Stimulated activated CD8-positive, alpha-beta memory T cell treated with anti-CD3 and anti-CD28 coated beads, Interleukin-15, amount 100 ng/mL, for 1 hour (primary cell): Measurements from ENCODE around the gene FUT8.

Experiments
- DNase-seq: peaks from one replicate; pipeline ENCODE4 v3.0.0-alpha.2; 2020; ENCODE audit warnings: low read depth

The FUT8 gene

DNA sequence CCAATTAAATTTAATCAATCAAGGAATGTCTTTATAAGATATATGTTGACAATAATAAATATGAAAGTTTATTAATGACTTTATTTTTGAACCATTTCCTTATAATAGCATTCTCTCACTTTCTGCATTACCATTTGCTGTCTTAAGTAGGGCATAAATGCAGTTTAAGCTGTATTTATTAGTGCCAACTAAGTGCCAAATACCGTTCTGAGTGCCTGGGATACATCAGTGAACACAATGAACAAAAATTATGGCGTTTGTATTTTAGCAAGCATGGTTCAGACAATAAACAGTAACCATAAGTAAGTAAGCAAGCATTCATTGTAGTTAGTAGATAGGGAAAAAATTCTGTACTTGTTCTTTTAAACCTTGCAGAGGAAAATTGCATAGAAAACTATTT, 145.8 kb downstream of the FUT8 start:
- DNase-seq: no peak

DNA sequence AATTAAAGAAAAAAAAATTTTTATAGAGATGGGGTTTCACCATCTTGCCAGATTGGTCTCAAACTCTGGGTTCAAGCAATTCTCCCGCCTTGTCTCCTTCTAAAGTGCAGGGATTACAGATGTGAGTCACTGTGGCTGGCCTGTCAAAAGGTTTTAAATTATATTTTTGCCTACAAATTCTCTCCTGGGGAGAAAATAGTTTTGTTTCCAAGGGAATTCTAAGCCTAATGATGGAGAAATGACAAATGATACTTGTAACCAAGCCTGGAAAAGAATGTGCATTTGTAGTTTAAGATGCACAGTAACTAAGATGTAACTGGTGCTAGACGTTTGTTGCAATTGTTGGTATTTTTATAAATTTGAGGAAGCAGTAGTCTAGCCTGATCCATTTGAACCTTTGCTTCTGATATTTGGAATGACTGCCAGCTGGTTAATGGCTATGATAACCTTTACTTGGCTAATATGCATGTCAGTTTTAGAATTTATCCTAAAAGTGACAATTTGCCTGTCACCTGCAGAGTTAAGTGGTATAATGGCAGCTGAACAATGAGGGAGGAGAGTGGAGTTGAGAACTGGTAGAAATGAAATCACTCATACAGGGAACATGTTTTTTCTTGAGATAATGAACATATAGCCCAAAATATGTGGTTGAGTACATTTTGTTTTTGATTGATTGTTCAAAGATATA, 148.0 kb downstream of the FUT8 start:
- DNase-seq: no peak

DNA sequence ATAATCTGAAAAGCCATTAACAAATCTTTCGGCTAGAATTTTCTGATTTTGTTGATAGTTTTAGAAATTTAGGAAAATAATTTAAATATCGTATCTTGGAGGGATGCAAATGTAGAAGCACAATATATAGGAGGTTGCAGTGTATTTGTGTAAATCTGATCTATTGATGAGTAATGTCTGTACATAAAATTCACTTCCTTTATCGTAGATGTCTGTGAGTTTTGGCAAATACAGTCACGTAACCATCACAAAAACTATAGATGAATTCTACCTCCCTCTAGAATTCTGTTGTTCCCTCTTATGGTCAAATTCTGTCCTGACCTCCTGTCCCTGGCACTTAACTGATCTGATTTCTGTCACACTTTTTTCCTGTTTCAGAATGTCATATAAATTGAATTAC, 151.8 kb downstream of the FUT8 start:
- no peak for DNase-seq

DNA sequence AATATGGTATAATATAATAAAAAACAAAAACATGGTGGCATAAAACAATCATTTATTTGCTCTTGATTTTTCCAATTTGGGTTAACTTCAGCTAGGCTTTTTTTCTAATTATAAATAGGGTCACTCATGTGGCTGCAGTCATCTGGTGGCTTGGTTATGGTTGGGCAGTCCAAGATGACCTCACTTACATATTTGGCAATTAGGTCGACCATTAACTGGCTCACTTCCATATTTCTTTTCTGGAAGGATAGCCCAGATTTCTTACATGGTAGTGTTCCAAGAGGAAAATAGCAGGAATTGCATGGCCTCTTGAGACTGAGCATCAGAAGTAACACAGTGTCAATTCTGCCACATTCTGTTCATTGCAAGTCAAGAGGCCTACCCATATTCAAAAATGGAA, 153.4 kb downstream of the FUT8 start:
- no peak for DNase-seq

DNA sequence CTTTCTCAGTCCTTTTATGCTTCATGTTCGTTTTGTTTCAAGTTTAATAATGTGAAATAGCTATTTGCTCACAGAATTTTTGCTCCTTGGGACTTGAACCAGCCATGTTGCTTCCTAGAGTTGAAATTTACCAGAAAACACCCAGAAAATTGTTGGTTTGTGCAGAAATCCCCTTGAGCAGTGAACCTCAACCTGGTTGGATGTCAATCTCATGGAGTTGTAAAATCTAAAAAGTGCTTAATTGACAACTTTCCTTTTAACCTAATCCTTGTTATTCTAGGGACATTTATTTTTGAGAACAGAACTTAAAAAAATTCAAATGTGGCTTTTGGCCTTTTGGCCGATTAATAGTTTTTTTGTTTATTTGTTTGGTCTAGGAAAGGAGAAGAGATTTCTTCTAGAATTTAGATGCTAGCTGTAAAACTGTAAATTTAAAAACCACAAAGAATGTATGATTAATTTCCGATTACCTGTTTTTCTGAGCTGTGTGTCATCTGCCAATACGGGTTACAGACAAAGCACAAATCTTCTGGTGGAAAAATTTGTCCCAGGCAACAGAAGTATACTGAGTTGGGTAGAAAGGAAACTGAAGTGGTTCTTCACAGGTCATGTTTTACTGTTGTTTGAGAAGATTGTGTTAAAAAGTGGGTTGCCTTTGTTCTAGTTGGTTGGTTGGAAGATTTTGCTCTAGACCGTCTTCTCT, 154.4 kb downstream of the FUT8 start:
- DNase-seq: no peak

DNA sequence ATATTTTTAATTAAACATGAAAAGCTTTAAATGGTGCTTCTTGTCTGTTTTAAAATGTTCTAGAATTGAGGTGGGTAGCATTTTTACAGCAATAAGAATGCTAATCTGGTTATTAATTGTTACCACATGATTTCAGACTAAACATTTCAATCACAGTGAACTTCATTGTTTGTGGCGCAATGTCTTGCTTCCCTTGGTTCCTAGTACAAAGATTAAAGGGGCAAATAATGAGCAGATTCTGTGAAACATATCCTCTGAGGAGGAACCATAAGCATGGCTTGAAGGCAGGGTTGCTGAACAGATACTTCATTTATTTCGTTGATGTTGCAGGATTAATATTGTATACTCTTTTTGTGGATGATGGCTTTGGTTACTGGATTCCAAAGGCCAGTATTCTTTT, 162.1 kb downstream of the FUT8 start:
- no peak for DNase-seq

DNA sequence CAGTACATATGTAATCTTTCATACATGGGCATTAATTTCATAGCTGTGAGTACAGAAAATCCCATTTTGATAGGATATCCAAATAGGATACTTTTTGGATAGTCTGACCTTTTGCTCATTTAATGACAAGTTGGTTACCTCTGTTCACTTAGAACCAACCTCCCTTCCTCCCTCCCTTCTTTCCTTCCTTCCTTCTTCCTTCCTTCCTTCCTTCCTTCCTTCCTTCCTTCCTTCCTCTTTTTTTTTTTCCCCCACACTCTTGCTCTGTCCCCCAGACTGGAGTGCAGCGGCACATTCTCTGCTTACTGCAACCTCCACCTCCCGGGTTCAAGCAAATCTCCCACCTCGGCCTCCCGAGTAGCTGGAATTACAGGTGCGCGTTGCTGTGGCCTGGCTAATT, 162.9 kb downstream of the FUT8 start:
- no peak for DNase-seq

DNA sequence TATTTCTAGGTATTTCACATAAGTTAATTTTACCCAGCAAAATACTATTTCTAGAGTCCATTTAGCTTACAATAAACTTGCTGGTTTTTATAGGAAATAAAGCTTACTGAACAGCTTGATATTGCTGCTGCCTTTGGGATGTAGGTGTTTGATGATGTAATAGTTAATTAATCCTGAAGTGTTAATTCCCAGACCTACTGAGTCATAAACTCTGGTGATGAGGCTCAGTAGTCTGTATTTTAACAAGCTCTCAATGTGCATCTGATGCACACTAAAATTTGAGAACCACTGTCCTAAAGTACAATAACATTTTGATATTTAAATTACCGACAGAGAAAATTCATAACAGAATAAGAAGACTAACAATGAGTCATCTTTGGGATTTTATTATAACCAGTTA, 168.4 kb downstream of the FUT8 start:
- DNase-seq: no peak

DNA sequence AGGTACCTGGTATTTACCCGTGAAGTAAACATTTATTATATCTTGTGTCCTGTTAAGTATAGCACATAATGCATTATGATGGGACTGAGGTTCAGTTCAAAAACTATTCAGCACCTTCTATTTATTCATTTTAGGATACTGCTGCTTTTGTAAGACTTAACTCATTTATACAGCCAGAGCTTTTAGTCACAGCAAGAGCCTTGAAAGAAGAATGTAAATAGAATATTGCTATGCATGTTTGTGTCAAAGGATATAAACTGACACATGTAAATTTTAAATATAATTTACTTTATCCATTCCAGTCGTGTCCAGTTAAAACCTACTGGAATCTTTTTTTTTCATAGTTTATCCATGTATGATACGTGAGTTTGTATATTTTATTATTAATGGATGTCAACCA, 168.8 kb downstream of the FUT8 start:
- no peak for DNase-seq

DNA sequence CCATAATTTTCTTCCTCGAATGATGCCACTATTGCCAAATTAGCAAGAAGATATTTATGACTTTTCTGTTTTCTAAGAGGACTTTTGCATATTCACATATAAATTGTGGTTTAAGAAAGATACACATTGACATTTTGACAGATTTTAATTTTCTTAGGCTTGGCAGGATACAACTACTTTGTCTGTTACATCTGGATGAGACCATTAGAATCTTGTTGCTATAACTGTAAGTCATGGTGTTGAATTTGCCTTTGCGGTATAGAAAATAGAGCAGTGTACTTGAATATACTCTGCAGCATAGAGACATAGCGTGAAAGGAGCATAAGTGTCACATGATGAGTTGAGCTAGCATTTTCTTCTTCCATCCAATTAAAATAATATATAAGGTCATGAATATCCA, 169.3 kb downstream of the FUT8 start:
- no peak for DNase-seq

DNA sequence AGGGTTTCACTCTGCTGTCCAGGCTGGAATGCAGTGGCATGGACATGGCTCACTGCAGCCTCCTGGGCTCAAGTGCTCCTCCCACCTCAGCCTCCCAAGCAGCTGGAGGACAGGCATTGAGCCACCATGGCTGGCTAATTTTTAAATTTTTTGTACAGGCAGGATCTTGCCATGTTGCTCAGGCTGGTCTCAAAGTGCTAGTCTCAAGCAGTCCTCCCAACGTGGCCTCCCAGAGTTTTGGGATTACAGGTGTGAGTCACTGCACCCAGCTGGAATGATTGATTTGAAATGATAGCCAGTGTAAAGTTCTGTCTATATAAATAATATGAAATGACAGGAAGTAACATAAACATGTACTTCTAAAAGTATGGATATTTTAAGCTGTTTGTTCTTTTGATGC, 172.7 kb downstream of the FUT8 start:
- DNase-seq: no peak

DNA sequence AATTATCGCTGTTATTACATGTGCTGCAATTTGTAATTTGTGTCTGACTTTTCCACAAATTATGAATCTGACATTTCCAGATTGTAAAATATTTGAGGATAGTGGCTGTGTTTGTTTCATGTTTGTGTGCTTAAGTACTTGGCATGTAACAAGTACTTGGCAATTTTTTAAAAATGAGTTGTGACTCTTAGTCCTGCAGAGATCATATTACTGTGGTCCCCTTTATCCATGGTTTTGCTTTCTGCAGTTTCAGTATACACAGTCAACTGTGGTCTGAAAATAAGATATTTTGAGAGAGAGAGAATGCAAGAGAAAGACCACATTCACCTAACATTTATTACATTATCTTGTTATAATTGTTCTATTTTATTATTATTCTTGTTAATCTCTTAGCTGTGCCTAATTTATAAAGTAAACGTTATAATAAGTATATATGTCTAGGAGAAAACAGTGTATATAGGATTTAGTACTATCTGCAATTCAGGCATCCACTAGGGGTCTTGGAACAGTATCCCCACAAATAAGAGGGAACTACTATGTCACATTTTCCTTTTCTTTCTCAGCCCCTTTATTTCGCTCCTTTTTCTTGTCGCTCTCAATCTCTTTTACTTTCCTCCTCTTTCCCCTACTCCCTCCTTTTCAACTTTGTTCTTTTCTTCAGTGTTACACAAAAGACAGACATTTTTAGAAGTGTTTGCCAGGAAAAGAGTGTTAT, 176.1 kb downstream of the FUT8 start:
- DNase-seq: no peak

DNA sequence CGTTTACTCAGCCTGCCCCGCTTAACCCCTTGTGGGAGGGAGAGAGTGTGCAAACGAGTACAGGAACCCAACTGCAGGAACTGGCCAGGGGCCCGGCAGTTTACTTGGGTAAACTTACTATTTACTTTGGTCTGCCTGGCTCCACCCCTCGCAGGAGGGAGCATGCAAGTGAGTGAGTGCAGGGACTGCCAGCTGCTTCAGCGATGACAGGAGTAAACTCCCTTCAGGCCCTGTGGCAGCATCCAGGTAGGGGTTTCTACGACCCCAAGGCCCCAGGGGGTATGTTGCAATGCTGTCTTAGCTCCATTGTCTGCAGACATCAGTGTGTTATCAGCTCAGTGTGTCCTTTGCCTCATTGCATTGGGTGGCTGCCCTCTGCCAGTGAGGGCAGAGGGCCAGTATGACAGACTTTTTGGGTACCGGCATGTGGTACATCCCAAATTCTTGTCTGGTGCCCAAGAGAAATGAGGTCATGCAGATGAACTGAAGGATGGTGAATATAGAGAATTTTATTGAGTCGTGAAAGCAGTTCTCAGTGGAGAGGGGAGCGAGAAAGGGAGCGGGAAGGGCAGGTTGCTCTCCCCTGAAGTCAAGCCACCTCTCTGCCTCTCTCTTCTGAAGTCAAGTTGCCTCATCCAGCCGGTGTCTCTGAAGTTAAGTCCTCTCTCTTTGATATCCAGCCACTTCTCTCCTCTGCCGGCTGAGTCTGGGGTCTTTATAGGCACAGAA, 181.8 kb downstream of the FUT8 start:
- no peak for DNase-seq

DNA sequence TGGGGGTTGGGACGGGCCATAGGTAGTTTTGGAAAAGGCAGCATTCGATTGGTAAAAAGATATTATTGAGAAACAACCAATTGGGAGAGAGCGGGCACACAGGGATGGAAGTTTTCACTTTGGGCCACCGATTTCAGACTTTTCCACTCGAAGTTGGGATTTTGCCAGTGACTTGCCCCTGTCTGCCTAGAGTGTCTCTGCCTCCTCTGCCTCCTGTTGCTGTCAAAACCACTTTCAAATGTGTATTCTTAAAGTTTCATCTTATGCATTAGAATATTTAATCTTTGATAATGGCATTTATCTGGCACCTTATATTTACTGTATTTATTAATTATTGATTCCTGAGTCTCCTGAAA, 182.3 kb downstream of the FUT8 start:
- no peak for DNase-seq

DNA sequence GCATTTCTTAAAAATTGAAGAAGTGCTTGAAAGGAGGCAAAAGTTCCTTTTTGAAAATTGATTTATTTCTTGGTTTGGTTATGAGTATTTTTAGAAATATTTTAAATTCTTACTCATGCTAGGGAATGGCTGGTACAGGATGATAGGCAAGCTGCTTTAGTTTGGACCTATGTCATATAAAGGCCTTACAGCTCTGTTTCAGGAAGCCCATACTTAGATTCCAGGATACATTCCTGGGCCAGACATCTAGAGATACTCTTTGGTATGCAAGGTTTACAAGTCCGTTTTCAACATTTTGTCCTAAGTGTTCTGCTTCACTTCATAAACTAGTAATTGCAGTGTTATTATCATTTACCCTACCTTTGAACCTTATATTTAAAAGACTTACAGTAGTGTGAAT, 186.8 kb downstream of the FUT8 start:
- no peak for DNase-seq

DNA sequence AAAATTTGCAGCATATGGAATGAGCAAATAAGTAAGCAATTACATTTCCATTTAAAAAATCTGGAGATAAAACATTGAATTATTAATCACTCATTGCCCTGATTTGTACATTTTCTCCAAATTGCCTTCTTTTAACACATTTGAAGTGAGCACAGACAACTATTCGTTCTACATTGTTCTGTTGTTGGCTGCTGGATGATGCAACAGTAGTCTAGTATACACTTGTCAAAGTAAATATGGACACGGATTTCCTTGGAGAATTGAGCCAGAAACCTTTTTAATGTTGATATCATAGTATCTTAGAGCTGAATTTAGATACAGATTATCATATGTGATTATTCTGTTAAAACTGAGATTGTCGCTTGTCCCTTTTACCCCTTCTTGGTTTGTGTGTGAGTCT, 188.2 kb downstream of the FUT8 start:
- no peak for DNase-seq

DNA sequence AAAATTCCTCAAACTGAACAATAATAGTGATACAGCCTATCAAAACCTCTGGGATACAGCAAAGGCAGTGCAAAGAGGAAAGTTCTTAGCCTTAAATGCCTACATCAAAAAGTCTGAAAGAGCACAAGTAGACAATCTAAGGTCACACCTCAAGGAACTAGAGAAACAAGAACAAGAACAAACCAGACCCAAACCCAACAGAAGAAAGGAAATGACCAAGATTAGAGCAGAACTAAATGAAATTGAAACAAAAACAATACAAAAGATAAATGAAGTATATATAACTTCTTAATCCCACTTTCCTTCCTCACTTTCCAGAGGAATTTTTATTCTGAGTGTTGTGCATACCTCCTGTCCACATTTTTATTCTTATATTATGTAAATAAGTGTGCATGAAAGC, 192.0 kb downstream of the FUT8 start:
- no peak for DNase-seq

DNA sequence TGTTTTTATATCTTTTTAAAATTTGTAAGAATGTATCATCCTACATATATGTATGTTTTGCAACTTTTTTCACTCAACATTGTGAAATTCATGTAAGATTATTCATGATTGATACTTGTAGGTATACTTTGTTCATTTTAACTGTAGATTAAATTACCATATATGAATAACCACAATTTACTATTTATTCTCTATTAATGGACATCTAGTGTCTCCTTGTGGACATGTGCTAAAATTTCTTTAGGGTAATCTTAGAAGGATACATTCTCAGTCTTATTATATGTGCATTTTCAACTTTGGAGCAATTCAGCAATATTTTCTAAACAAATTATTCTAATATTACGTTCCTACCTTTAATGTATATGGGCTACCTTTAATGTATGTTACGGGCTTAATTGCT, 192.4 kb downstream of the FUT8 start:
- no peak for DNase-seq

DNA sequence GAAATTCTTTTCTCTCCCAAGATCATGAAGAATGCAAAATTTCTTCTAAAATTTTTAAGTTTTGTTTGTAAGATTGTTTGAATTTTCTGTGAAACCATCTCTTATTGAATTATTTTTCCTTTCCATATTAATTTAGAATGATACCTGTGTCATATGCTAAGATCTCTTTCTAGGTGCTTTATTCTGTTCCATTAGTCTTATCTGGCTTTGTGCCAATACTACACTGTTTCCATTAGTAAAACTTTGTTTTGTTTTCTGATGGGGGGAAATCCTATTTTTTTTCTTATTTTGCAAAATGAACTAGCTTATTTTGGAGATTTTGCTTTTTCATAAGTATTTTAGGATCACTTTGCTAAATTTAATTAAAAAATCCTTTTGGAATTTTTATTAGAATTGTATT, 193.9 kb downstream of the FUT8 start:
- no peak for DNase-seq

DNA sequence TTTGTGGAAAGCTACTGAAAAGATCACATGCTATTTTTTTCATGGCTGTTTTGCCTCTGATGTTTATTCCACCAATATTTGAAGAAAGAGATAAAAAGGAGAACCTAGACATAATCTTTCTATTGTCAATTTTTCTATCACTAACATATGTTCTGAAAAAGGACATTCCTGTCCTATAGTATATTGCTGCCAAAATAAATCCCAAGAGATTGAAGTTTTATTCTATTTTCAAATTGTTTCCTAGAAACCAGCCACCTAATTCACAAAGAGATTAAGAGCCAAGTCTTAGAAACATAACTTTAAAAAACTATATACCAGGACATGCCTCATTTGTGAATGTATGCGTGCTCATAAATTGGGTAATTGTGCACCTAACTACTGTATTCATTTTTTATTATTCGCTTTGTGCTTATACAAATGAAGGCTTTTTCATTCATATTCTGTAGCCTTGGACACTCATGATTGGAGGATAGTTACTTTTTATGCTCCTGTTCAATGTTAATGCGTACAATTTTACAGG, 200.7 kb downstream of the FUT8 start:
- DNase-seq: no peak

DNA sequence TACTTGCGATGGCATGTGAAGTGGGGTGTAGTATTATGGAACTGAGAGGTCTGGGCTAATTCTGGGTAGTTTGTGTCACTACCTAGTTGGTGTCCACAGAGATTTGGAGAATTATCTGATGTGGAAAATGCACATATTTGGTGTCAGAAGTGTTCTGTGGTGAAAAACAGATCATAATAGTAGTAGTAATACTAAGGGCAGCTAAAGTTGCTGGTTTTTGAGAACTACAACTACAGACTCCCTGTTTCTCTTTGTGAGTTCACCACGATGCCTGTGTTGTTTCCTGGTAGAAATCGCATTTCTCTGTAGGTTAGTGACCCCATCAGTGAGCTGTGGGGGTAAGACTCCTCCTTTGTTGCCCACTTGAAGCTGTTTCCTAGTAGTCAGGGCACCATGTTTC, 206.5 kb downstream of the FUT8 start:
- no peak for DNase-seq

DNA sequence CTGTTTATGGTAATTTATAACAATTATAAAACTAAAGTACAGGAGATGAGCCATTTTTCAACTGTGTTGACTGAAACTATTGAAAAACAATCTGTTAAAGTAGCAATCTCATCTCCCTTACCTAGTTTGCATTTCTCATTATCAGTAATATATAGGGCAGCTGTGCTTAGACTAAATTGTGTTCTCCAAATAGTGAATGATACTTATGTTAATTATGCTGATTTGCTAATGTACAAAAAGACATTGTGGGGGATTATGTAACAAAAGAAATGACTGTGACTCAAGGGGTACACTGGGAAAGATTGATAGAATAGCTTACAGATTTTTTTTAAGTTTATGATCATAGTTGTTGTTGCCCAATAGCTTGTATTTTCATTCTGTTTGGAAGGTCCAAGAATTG, 207.7 kb downstream of the FUT8 start:
- no peak for DNase-seq

DNA sequence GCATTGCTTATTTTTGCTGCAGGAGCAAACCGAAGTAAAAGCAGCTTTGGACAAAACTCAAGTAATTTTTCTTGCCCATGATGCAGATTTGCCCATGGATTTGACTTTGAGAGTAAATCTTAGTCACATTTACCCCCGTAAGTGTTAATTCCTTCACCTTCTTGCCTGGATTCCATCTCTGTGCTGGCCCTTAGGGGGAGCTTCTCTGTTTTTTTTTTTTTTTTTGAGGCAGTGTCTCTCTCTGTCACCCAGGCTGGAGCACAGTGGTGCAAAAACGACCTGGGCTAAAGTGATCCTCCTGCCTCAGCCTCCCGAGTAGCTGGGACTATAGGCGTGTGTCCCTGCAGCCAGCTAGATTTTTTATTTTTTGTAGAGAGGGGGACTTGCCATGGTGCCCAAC, 210.2 kb downstream of the FUT8 start:
- DNase-seq: no peak
